Loucy (cell line): Measurements from ENCODE around the gene ANGPT4.

ENCODE experiments used
- EZH2phosphoT487 ChIP-seq: fragments of 200-600 bp; IDR thresholded peaks from 2 replicates; pipeline ENCODE4 v1.6.1; 2018; ENCODE audit warnings: antibody characterized with exemption, mild to moderate bottlenecking, moderate library complexity, borderline replicate concordance
- TF ChIP-seq, protein P1 (sequence below): fragments of 200-600 bp; sonication (generic); conservative IDR thresholded peaks from 2 replicates; pipeline ENCODE4 v1.5.1; 2014; ENCODE audit warnings: mild to moderate bottlenecking, antibody characterized with exemption, low read length

GRCh38 chr20:889106-889505 lies 27.0 kb downstream of the ANGPT4 start:
- TF ChIP-seq, protein P1, sequence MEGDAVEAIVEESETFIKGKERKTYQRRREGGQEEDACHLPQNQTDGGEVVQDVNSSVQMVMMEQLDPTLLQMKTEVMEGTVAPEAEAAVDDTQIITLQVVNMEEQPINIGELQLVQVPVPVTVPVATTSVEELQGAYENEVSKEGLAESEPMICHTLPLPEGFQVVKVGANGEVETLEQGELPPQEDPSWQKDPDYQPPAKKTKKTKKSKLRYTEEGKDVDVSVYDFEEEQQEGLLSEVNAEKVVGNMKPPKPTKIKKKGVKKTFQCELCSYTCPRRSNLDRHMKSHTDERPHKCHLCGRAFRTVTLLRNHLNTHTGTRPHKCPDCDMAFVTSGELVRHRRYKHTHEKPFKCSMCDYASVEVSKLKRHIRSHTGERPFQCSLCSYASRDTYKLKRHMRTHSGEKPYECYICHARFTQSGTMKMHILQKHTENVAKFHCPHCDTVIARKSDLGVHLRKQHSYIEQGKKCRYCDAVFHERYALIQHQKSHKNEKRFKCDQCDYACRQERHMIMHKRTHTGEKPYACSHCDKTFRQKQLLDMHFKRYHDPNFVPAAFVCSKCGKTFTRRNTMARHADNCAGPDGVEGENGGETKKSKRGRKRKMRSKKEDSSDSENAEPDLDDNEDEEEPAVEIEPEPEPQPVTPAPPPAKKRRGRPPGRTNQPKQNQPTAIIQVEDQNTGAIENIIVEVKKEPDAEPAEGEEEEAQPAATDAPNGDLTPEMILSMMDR: no peak
- no peak for TF ChIP-seq EZH2phosphoT487
